Mesothelial cell of epicardium (in vitro differentiated cells): ENCODE data around the gene GSG1L2. TPM values are rescaled to one million over a fixed set of nuclear protein-coding genes. Genes with fewer than 3 reads are reported as not detected.

ENCODE experiments used
- DNase-seq, 2 experiments: peaks; one replicate each; pipeline ENCODE4 v3.0.0; 2021; ENCODE audit warnings: low spot score in 2 of 2; ENCODE audit not compliant: unreplicated experiment in 2 of 2
- H3K27ac Mint-ChIP-seq: 2 replicates; pipeline ENCODE4 v1.8.0; 2021; ENCODE audit warnings: mixed read lengths
- H3K27me3 Mint-ChIP-seq: 2 replicates; pipeline ENCODE4 v1.8.0; 2021; ENCODE audit warnings: low read depth, mixed read lengths
- H3K36me3 Mint-ChIP-seq: 2 replicates; pipeline ENCODE4 v1.8.0; 2021; ENCODE audit warnings: mixed read lengths
- H3K4me1 Mint-ChIP-seq: 2 replicates; pipeline ENCODE4 v1.8.0; 2021; ENCODE audit warnings: mixed read lengths
- H3K4me3 Mint-ChIP-seq: 2 replicates; pipeline ENCODE4 v1.8.0; 2021; ENCODE audit warnings: mild to moderate bottlenecking, moderate library complexity, mixed read lengths
- H3K9me3 Mint-ChIP-seq: 2 replicates; pipeline ENCODE4 v1.8.0; 2021; ENCODE audit warnings: mixed read lengths
- CTCF ChIP-seq: fragments of 200-600 bp; sonication (generic); IDR thresholded peaks from one replicate; pipeline ENCODE4 v1.5.0; 2021; ENCODE audit warnings: antibody characterized with exemption; ENCODE audit not compliant: unreplicated experiment
- total RNA-seq: library from RNA; stranded (reverse); gene quantifications from 3 replicates; pipeline ENCODE4 v1.2.1, GENCODE V29; 2021

Gene GSG1L2
- total RNA-seq = not detected in 3 replicates

DNA sequence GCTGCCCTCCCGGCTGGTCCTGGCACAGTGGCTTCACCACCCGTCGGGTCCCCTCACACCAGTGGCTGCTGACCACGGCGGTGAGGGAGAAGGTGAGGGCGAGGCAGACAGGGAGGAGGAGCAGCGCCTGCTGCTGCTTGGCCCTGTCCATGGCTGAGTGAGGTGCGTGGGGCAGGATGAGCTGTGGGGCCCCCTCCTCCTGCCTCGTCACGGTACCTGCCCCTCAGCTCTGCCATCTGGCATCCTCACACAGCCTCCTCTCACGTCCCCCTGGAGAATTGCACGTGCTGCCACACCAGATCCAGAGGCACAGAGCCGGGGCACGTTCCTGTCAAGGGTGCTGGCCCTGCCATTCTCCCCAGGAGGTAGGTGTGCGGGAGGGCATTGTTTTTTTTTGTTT, at the start of gene GSG1L2:
GSG1L2 (minus strand) TSS at position 159 of the 400 bp plus-strand sequence; CDS start at position 151, 8 bp downstream.
- TF ChIP-seq CTCF = no peak
- Mint-ChIP-seq H3K4me3 (no peak within 1 kb of the TSS), H3K36me3 (no peaks in the 10 kb centered on the region), H3K27me3 (no peaks in the 10 kb centered on the region), H3K4me1 (peaks cover 6% of the 10 kb centered on the region), H3K9me3 (no peaks in the 10 kb centered on the region), H3K27ac (no peak within 1 kb of the TSS)
- no peak for DNase-seq

GRCh38 chr17:9868552-9868951, 46.7 kb upstream of the GSG1L2 start:
- H3K4me3 Mint-ChIP-seq = no peak overlapping the region
- H3K9me3 Mint-ChIP-seq = peaks cover 22% of the 10 kb centered on the region
- H3K36me3 Mint-ChIP-seq = no peaks in the 10 kb centered on the region
- peaks cover 10% of the 10 kb centered on the region for H3K27me3 Mint-ChIP-seq
- peaks cover 9% of the 10 kb centered on the region for H3K4me1 Mint-ChIP-seq
- no peak for TF ChIP-seq CTCF
- DNase-seq = no peak
- no peak overlapping the region for H3K27ac Mint-ChIP-seq

- DNase-seq = no peak
- Mint-ChIP-seq H3K27ac (no peak overlapping the region), H3K4me3 (no peak overlapping the region)
Observed at GRCh38 chr17:9865586-9865985, 43.7 kb upstream of the GSG1L2 start.

GRCh38 chr17:9862949-9863348, 41.1 kb upstream of the GSG1L2 start:
- no peaks in the 10 kb centered on the region for H3K36me3 Mint-ChIP-seq
- DNase-seq = no peak
- no peaks in the 10 kb centered on the region for H3K4me1 Mint-ChIP-seq
- no peak overlapping the region for H3K4me3 Mint-ChIP-seq
- no peak overlapping the region for H3K27ac Mint-ChIP-seq
- H3K27me3 Mint-ChIP-seq = peaks cover 15% of the 10 kb centered on the region
- H3K9me3 Mint-ChIP-seq = peaks cover 40% of the 10 kb centered on the region
- no peak for TF ChIP-seq CTCF

More at GRCh38 chr17:9865586-9865985, 43.7 kb upstream of the GSG1L2 start:
- H3K4me1 Mint-ChIP-seq = peaks cover 9% of the 10 kb centered on the region
- no peak for TF ChIP-seq CTCF
- peaks cover 27% of the 10 kb centered on the region for H3K9me3 Mint-ChIP-seq
- peaks cover 15% of the 10 kb centered on the region for H3K27me3 Mint-ChIP-seq
- no peaks in the 10 kb centered on the region for H3K36me3 Mint-ChIP-seq

DNA sequence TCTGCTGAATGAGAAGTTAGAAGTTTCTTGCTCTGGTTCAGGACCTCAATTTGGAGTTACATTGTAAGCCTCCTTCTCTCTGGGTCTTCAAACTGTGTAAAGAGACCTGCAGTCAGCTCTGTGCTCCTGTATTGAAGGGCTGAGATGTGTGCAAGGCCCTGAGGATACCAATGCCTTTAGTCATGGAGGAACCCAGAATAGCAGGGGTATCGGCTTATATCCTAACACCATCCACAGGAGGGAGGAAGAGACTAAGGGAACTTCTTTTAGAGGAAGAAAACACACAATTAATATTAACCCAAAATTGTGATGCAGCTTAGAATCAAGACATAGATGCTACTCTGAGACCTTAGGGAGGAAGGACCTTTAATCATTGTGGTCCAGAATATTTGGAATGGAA, 40.3 kb upstream of the GSG1L2 start:
- H3K4me3 Mint-ChIP-seq = no peak overlapping the region
- no peaks in the 10 kb centered on the region for H3K4me1 Mint-ChIP-seq
- peaks cover 17% of the 10 kb centered on the region for H3K27me3 Mint-ChIP-seq
- no peak overlapping the region for H3K27ac Mint-ChIP-seq
- no peak for DNase-seq
- H3K36me3 Mint-ChIP-seq = no peaks in the 10 kb centered on the region
- H3K9me3 Mint-ChIP-seq = peaks cover 44% of the 10 kb centered on the region
- no peak for TF ChIP-seq CTCF

- TF ChIP-seq CTCF = no peak
- no peaks in the 10 kb centered on the region for H3K4me1 Mint-ChIP-seq
- DNase-seq = no peak
- H3K4me3 Mint-ChIP-seq = no peak overlapping the region
- no peaks in the 10 kb centered on the region for H3K36me3 Mint-ChIP-seq
- no peak overlapping the region for H3K27ac Mint-ChIP-seq
- H3K9me3 Mint-ChIP-seq = peaks cover 35% of the 10 kb centered on the region
- H3K27me3 Mint-ChIP-seq = peaks cover 17% of the 10 kb centered on the region
Observed at GRCh38 chr17:9860851-9861250, 39.0 kb upstream of the GSG1L2 start.
